K562 (cell line): ENCODE results near the gene MEX3D.
"Not testable (repeated sequence)": the region's sequence is repeated elsewhere in the genome, so short reads cannot be mapped to it uniquely, and the experiment has no call there.

ENCODE experiments used
- TF ChIP-seq, protein P1 (sequence below): conservative IDR thresholded peaks from 2 replicates; pipeline ENCODE4 v1.6.1; 2011; ENCODE audit warnings: low read depth, mild to moderate bottlenecking, low read length; ENCODE audit not compliant: control insufficient read depth
- TF ChIP-seq, protein P2 (sequence below): sonication (generic); formaldehyde crosslinking; IDR thresholded peaks from 2 replicates; pipeline ENCODE4 v1.8.1; 2023; ENCODE audit warnings: missing genetic modification reagents, mild to moderate bottlenecking, borderline replicate concordance

DNA sequence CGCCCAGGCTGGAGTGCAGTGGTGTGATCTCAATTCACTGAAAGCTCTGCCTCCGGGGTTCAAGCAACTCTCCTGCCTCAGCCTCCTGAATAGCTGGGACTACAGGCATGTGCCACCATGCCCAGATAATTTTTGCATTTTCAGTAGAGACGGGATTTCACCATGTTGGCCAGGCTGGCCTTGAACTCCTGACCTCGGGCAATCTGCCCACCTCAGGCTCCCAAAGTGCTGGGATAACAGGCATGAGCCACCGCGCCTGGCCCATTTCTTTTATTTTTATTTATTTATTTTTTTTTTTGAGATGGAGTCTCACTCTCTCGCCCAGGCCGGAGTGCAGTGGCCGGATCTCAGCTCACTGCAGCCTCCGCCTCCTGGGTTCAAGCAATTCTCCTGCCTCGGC lies 28.4 kb downstream of the MEX3D start:
- TF ChIP-seq, protein P1, sequence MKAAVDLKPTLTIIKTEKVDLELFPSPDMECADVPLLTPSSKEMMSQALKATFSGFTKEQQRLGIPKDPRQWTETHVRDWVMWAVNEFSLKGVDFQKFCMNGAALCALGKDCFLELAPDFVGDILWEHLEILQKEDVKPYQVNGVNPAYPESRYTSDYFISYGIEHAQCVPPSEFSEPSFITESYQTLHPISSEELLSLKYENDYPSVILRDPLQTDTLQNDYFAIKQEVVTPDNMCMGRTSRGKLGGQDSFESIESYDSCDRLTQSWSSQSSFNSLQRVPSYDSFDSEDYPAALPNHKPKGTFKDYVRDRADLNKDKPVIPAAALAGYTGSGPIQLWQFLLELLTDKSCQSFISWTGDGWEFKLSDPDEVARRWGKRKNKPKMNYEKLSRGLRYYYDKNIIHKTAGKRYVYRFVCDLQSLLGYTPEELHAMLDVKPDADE = not testable (repeated sequence)
- TF ChIP-seq, protein P2, sequence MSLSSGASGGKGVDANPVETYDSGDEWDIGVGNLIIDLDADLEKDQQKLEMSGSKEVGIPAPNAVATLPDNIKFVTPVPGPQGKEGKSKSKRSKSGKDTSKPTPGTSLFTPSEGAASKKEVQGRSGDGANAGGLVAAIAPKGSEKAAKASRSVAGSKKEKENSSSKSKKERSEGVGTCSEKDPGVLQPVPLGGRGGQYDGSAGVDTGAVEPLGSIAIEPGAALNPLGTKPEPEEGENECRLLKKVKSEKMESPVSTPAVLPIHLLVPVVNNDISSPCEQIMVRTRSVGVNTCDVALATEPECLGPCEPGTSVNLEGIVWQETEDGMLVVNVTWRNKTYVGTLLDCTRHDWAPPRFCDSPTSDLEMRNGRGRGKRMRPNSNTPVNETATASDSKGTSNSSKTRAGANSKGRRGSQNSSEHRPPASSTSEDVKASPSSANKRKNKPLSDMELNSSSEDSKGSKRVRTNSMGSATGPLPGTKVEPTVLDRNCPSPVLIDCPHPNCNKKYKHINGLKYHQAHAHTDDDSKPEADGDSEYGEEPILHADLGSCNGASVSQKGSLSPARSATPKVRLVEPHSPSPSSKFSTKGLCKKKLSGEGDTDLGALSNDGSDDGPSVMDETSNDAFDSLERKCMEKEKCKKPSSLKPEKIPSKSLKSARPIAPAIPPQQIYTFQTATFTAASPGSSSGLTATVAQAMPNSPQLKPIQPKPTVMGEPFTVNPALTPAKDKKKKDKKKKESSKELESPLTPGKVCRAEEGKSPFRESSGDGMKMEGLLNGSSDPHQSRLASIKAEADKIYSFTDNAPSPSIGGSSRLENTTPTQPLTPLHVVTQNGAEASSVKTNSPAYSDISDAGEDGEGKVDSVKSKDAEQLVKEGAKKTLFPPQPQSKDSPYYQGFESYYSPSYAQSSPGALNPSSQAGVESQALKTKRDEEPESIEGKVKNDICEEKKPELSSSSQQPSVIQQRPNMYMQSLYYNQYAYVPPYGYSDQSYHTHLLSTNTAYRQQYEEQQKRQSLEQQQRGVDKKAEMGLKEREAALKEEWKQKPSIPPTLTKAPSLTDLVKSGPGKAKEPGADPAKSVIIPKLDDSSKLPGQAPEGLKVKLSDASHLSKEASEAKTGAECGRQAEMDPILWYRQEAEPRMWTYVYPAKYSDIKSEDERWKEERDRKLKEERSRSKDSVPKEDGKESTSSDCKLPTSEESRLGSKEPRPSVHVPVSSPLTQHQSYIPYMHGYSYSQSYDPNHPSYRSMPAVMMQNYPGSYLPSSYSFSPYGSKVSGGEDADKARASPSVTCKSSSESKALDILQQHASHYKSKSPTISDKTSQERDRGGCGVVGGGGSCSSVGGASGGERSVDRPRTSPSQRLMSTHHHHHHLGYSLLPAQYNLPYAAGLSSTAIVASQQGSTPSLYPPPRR (CRISPR knock-in tag) = not testable (repeated sequence)
